ENCODE results near the gene KDM6A.
"Not testable (repeated sequence)": the region's sequence is repeated elsewhere in the genome, so short reads cannot be mapped to it uniquely, and the experiment has no call there.

Gene KDM6A

DNA sequence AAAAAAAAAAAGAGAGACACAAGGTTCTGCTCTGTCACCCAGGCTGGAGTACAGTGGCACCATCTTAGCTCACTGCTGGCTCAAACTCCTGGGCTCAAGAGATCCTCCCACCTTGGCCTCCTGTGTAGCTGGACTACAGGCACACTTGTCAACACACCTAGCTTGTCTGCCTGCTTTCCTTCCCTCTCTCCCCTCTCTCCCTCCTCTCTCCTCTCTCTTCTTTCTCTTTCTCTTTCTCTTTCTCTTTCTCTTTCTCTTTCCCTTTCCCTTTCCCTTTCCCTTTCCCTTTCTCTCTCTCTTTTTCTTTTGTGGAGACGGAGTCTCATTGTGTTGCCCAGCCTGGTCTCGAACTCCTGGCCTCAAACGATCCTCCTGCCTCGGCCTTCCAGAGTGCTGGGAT, 195.6 kb downstream of the KDM6A start:
- Mint-ChIP-seq H3K9me3 (ENCODE audit: low read depth) (no peaks in the 10 kb centered on the region), H3K27ac (peak overlapping the region; percentile 88), H3K4me1 (ENCODE audit: low read depth) (peaks cover 49% of the 10 kb centered on the region), H3K4me3 (peak overlapping the region; percentile 22), H3K27me3 (no peaks in the 10 kb centered on the region), H3K36me3 (peaks cover 7% of the 10 kb centered on the region)

DNA sequence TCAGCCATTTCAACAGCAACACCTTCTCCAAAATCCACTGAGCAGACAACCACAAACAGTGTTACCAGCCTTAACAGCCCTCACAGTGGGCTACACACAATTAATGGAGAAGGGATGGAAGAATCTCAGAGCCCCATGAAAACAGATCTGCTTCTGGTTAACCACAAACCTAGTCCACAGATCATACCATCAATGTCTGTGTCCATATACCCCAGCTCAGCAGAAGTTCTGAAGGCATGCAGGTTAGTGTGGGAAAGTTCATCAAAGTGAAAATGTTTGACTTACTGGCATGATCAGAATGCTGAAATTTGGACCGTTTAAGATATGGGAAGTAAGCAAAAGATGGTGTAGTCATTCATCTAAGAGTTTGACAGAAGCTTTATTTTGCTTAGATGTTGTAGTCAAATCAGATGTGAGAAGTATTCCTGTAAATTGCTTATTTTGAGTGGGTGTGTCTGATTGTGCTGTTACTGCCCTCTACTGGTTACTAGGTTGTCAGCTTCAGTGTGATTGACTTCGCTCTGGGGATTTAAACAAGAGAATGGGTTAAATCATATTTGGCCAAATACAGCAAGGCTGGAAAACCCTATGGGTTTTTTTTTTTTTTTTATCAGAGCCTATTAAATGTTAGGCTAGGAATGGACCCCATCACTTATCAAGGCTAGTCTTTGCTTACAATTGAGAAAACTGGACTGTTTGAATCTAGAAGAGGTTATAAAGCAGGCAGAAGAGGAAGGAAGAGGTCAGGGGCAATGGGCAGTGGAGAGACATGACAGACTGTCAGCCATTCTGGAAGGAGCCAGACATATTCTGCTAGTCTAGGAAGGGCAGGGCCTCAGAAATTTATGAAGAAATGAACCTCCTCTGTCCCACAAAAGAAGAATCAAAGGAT, 197.4 kb downstream of the KDM6A start:
- no peak overlapping the region for H3K27ac Mint-ChIP-seq
- H3K4me3 Mint-ChIP-seq: no peak overlapping the region
- no peaks in the 10 kb centered on the region for H3K27me3 Mint-ChIP-seq
- peaks cover 2% of the 10 kb centered on the region for H3K36me3 Mint-ChIP-seq
- H3K9me3 Mint-ChIP-seq (ENCODE audit: low read depth): no peaks in the 10 kb centered on the region
- H3K4me1 Mint-ChIP-seq (ENCODE audit: low read depth): peaks cover 56% of the 10 kb centered on the region

DNA sequence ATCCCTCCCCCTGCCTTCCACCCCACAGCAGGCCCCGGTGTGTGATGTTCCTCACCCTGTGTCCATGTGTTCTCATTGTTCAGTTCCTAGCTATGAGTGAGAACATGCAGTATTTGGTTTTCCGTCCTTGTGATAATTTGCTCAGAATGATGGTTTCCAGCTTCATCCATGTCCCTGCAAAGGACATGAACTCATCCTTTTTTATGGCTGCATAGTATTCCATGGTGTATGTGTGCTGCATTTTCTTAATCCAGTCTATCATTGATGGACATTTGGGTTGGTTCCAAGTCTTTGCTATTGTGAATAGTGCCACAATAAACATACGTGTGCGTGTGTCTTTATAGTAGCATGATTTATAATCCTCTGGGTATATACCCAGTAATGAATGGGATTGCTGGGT, 200.0 kb downstream of the KDM6A start:
- peaks cover 58% of the 10 kb centered on the region for H3K4me1 Mint-ChIP-seq (ENCODE audit: low read depth)
- not testable (repeated sequence) for H3K27me3 Mint-ChIP-seq; H3K9me3 Mint-ChIP-seq (ENCODE audit: low read depth); H3K36me3 Mint-ChIP-seq; H3K27ac Mint-ChIP-seq; H3K4me3 Mint-ChIP-seq

DNA sequence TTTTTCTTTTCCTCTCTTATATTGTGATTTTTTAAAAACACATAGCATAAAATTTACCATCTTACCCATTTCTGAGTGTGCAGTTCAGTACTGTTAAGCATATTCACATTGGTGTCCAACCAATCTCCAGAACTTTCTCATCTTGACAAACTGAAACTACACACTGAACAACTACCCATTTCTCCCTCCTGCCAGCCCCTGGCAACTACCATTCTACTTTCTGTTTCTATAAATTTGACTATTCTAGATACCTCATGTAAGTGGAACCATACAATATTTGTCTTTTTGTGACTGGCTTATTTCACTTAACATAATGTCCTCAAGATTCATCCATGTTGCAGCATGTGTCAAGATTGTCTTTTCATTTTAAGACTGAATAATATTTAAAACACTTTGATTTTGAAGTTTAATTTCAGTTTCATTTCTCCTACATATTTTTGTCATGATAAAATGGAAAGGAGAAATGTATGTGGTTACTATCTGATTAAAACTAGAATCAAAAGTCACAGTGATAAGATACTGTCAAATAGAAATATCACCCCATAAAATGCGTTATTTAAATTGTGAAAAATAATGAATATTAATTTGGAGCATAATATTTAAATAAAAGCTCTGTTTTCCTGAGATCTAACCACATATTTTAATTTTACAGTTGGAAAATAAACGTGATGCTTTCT, 204.9 kb downstream of the KDM6A start:
- Mint-ChIP-seq H3K27me3 (no peaks in the 10 kb centered on the region), H3K4me3 (peak overlapping the region; percentile 65), H3K27ac (peak overlapping the region; percentile 94), H3K9me3 (ENCODE audit: low read depth) (no peaks in the 10 kb centered on the region), H3K4me1 (ENCODE audit: low read depth) (peaks cover 35% of the 10 kb centered on the region), H3K36me3 (peaks cover 7% of the 10 kb centered on the region)

DNA sequence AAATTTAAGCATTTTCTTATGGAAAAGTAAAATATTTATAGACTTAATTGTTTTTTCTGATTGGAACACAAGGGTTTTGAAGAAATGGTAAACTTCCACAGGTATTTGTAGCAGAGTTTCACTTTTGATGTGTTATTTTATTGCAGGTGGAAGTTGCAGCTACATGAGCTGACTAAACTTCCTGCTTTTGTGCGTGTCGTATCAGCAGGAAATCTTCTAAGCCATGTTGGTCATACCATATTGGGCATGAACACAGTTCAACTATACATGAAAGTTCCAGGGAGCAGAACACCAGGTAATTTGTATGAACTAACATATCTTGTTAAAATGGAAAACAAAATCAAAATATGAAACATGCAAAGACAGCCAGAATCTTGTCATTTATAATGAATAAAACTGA, 210.3 kb downstream of the KDM6A start:
- peaks cover 5% of the 10 kb centered on the region for H3K36me3 Mint-ChIP-seq
- no peaks in the 10 kb centered on the region for H3K27me3 Mint-ChIP-seq
- H3K9me3 Mint-ChIP-seq (ENCODE audit: low read depth): no peaks in the 10 kb centered on the region
- no peak overlapping the region for H3K27ac Mint-ChIP-seq
- no peak overlapping the region for H3K4me3 Mint-ChIP-seq
- H3K4me1 Mint-ChIP-seq (ENCODE audit: low read depth): peaks cover 10% of the 10 kb centered on the region

DNA sequence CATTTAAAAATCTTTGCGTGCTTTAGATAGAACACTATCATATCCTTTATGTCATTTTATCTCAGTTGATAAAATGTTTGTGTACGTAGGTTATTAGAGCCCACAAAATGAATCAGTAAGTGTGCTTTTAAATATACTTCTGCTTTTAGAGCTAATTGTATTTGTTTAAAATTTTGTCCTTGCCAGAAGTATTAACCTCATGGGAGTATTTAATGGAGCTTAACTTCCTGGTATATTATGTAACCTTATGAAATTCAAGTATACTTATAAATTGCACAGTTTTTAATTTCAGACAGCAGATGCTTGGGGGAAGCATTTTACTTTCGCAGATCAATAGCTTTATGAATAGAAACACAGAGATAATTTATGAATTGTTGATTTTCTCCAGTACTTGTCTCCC, 237.5 kb downstream of the KDM6A start:
- no peak overlapping the region for H3K27ac Mint-ChIP-seq
- H3K9me3 Mint-ChIP-seq (ENCODE audit: low read depth): peaks cover 6% of the 10 kb centered on the region
- peaks cover 10% of the 10 kb centered on the region for H3K36me3 Mint-ChIP-seq
- H3K4me3 Mint-ChIP-seq: no peak overlapping the region
- H3K27me3 Mint-ChIP-seq: no peaks in the 10 kb centered on the region
- H3K4me1 Mint-ChIP-seq (ENCODE audit: low read depth): no peaks in the 10 kb centered on the region

DNA sequence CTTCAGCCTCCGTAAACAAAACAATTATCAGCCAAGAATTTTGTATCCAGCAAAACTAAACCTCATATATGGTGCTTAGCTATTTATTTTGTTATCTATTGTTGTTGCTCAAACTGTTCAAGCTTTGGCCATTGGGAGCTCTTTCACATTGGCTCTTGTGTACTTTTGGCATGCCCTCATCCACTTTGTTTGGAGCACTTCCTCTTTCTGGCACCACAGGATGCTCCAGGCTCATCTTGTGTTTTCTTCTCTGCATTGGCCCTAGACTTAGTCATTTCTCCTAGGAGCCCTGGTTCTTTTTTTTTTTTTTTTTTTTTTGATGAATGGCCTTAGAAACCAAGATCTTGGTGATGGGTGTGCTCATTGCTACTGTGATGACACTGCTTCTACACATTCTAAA, 253.2 kb downstream of the KDM6A start:
- no peaks in the 10 kb centered on the region for H3K4me1 Mint-ChIP-seq (ENCODE audit: low read depth)
- no peak overlapping the region for H3K4me3 Mint-ChIP-seq
- no peaks in the 10 kb centered on the region for H3K27me3 Mint-ChIP-seq
- no peak overlapping the region for H3K27ac Mint-ChIP-seq
- H3K36me3 Mint-ChIP-seq: peaks cover 4% of the 10 kb centered on the region
- peaks cover 6% of the 10 kb centered on the region for H3K9me3 Mint-ChIP-seq (ENCODE audit: low read depth)

DNA sequence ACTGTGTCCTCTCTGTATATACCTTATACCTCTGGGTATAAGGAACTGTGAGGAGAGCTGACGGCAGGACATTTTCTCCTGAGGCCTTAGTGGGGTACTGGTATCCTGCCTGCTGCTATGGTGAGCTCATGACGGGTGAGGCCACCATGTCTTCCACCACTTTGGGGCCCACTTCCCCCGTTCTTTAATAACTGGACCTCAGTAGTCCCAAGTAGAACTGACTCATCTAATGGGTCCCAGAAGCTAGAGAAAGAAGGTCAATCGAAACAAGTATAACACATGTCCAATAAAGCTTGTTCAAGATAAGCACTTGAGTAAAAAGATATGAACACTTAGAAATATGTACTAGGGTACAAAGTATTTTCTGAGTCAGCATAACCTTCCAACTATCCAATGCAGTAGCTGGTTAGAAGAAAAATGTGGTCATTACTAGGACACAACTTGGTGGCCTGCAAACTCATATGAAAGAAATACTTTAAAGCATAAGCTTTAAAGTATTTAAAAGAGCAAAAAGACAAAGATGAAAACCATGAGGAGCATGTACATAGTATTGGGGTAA, 256.0 kb downstream of the KDM6A start:
- peaks cover 4% of the 10 kb centered on the region for H3K36me3 Mint-ChIP-seq
- no peak overlapping the region for H3K27ac Mint-ChIP-seq
- no peak overlapping the region for H3K4me3 Mint-ChIP-seq
- no peaks in the 10 kb centered on the region for H3K27me3 Mint-ChIP-seq
- H3K4me1 Mint-ChIP-seq (ENCODE audit: low read depth): no peaks in the 10 kb centered on the region
- H3K9me3 Mint-ChIP-seq (ENCODE audit: low read depth): peaks cover 6% of the 10 kb centered on the region

DNA sequence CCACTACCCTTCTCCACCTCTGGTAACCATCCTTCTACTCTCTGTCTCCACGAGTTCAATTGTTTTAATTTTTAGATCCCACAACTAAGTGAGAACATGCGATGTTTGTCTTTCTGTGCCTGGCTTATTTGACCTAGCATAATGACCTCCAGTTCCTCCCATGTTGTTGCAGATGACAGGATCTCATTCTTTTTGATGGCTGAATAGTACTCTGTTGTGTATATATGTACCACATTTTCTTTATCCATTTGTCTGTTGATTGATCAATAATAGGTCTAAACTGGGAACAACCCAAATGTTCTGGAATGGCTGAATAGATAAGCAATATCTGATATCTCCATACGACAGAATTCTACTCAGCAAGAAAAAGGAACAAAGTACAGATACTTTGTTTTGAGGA, 260.5 kb downstream of the KDM6A start:
- Mint-ChIP-seq H3K27ac (no peak overlapping the region), H3K27me3 (no peaks in the 10 kb centered on the region), H3K4me3 (no peak overlapping the region), H3K36me3 (peaks cover 4% of the 10 kb centered on the region), H3K4me1 (ENCODE audit: low read depth) (no peaks in the 10 kb centered on the region), H3K9me3 (ENCODE audit: low read depth) (peaks cover 6% of the 10 kb centered on the region)

DNA sequence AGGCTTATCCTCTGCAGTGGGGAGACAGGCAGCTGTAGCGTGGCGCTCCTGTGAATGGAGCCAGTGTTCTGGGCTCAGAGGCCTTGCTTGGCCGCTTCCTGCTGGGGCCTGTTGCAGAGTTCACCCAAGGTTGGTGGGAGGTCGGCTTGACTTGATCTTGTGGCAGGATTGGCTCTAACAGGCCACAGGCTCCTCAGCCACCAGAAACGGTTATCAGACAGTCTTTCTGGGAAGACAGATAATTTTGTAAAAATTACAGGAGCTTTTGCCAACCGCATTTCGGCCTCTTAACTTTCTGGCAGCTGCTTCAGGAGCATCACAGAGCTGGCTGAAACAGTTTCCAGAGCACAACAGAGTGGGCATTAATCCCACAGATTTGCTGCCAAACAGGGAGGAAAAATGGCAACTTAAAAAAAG, 261.3 kb downstream of the KDM6A start:
- H3K27me3 Mint-ChIP-seq: no peaks in the 10 kb centered on the region
- H3K9me3 Mint-ChIP-seq (ENCODE audit: low read depth): peaks cover 6% of the 10 kb centered on the region
- no peak overlapping the region for H3K27ac Mint-ChIP-seq
- H3K36me3 Mint-ChIP-seq: peaks cover 4% of the 10 kb centered on the region
- H3K4me1 Mint-ChIP-seq (ENCODE audit: low read depth): no peaks in the 10 kb centered on the region
- H3K4me3 Mint-ChIP-seq: no peak overlapping the region

DNA sequence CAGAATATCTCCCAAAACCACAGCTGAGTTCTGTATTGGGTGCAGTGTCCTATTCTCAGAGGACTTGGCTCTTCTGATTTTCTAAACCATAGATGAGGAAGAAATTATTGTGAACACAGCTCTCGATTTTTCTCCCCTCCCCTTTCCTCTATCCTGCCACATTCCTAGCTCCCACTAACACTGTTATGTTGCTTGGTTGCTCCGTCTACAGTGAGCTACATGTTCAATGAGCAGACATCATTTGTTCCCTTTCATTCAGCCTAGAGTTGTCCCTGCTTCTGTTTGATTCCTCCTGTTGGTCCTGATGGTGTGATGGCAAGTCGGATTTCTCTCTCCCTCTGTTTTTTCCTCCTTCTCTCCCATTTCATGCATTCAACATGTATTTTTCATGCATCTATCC, 261.8 kb downstream of the KDM6A start:
- Mint-ChIP-seq H3K9me3 (ENCODE audit: low read depth) (peaks cover 6% of the 10 kb centered on the region), H3K4me1 (ENCODE audit: low read depth) (no peaks in the 10 kb centered on the region), H3K36me3 (peaks cover 4% of the 10 kb centered on the region), H3K27ac (no peak overlapping the region), H3K4me3 (no peak overlapping the region), H3K27me3 (no peaks in the 10 kb centered on the region)

DNA sequence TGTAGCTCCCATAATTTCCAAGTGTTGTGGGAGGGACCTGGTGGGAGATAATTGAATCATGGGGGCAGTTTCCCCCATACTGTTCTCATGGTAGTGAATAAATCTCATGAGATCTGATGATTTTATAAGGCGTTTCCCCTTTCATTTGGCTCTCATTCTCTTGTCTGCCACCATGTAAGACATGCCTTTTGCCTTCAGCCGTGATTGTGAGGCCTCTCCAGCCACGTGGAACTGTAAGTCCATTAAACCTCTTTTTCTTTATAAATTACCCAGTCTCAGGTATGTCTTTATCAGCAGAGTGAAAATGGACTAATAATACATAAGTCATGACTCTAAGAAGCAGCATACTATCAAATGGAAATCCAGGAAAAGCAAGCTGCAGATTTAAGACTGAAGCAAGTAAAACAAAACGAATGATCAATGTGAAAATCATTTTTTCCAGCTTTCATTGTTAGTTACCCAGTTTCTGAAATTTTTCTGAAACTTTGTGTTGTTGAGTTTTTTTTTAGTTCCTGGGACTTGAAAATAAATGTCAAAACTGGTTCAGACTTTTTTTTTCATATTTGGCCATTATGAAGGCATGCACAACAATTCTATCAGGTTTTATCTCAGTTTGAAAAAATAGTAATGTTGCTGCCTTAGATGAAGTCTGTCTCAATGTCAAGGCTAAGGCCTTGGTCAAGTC, 262.5 kb downstream of the KDM6A start:
- not testable (repeated sequence) for H3K4me1 Mint-ChIP-seq (ENCODE audit: low read depth)

DNA sequence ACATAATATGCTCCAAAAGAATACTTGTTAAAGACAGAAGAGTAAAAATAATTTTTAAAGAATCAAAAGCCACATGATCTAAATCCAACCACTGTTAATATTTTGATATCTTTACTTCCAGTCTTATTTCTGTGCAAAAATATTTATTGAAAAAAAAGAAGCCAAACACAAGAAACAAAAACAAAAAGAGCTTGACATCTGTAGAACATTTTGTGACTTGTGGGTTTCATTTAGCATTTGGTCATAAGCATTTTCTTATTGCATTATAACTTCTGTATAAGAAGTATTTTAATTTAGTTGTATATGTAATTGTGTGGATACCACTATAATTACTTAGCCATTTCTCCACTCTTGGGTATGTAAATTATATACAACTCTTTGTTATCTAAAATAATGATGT, 264.5 kb downstream of the KDM6A start:
- H3K36me3 Mint-ChIP-seq: no peaks in the 10 kb centered on the region
- H3K27ac Mint-ChIP-seq: no peak overlapping the region
- H3K4me1 Mint-ChIP-seq (ENCODE audit: low read depth): no peaks in the 10 kb centered on the region
- no peaks in the 10 kb centered on the region for H3K9me3 Mint-ChIP-seq (ENCODE audit: low read depth)
- H3K4me3 Mint-ChIP-seq: no peak overlapping the region
- no peaks in the 10 kb centered on the region for H3K27me3 Mint-ChIP-seq

More for the DNA sequence above, 262.5 kb downstream of the KDM6A start:
- H3K4me3 Mint-ChIP-seq; H3K9me3 Mint-ChIP-seq (ENCODE audit: low read depth); H3K27me3 Mint-ChIP-seq; H3K36me3 Mint-ChIP-seq; H3K27ac Mint-ChIP-seq: not testable (repeated sequence)

DNA sequence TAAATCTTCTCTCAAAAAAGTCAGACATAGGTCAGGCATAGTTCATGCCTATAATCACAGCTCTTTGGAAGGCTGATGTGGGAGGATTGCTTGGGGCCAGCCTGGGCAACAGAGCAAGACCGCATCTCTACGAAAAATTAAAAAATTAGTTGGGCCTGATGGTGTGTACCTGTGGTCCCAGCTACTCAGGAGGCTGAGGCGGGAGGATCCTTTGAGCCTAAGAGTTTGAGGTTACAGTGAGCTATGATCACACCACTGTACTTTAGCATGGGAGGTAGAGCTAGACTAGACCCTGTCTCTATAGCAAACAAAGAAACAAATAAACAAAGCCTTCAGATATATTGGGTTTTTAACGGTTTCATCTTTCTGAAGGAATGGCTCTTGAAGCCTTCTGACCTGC, 265.5 kb downstream of the KDM6A start:
- Mint-ChIP-seq H3K9me3 (ENCODE audit: low read depth) (no peaks in the 10 kb centered on the region), H3K36me3 (no peaks in the 10 kb centered on the region), H3K27ac (no peak overlapping the region), H3K27me3 (no peaks in the 10 kb centered on the region), H3K4me1 (ENCODE audit: low read depth) (no peaks in the 10 kb centered on the region), H3K4me3 (no peak overlapping the region)

DNA sequence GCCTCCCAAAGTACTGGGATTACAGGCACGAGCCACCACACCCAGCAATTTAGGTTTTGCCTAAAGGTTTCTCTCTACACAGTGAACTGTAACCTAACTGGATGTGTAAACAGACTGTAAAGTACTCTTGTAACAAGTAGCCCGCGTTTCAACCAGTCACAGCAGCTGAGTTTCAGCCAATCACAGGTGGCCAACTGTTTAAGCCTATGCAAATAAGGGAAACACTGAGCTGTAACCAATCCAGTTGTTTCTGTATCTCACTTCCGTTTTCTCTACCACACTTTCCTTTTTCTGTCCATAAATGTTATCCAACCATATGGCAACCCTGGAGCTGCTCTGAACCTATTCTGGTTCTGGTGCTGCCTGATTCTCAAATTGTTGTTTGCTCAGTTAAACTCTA, 267.8 kb downstream of the KDM6A start:
- no peaks in the 10 kb centered on the region for H3K36me3 Mint-ChIP-seq
- no peaks in the 10 kb centered on the region for H3K27me3 Mint-ChIP-seq
- H3K9me3 Mint-ChIP-seq (ENCODE audit: low read depth): no peaks in the 10 kb centered on the region
- H3K4me3 Mint-ChIP-seq: no peak overlapping the region
- no peak overlapping the region for H3K27ac Mint-ChIP-seq
- no peaks in the 10 kb centered on the region for H3K4me1 Mint-ChIP-seq (ENCODE audit: low read depth)

Data from activated naive CD8-positive, alpha-beta T cell (primary cell).